Thyroid gland (tissue), 4 donors: ENCODE data around the gene APLF.
"Not testable (repeated sequence)": the region's sequence is repeated elsewhere in the genome, so short reads cannot be mapped to it uniquely, and the experiment has no call there.

Experiments
- CTCF ChIP-seq, 6 experiments: fragments of 200-600 bp in 3 of 6; fragments of 450-650 bp in 3 of 6; sonication (generic) in 3 of 6; IDR thresholded peaks; one replicate each; pipeline ENCODE4 v1.5.1; 2016 to 2019; ENCODE audit warnings: antibody characterized with exemption in 6 of 6, mild to moderate bottlenecking in 2 of 6, inconsistent platforms in 1 of 6, moderate library complexity in 1 of 6
- POLR2A ChIP-seq, 2 donors: fragments of 450-650 bp; IDR thresholded peaks; one replicate each; pipeline ENCODE4 v1.6.1; 2017; ENCODE audit warnings: antibody characterized with exemption in 2 of 2, mild to moderate bottlenecking in 2 of 2, moderate library complexity in 1 of 2

- TF ChIP-seq CTCF, POLR2A (IDR thresholded peaks at IDR 0.05): not testable (repeated sequence)
These were observed 61.8 kb downstream of the APLF start for GRCh38 chr2:68529156-68529555.
